GM19025 (cell line): ENCODE results near the gene C1GALT1C1L.
"Not testable (repeated sequence)": the region's sequence is repeated elsewhere in the genome, so short reads cannot be mapped to it uniquely, and the experiment has no call there.

Experiments
- ATAC-seq: cut with Tn5 transposase; IDR thresholded peaks from one replicate; pipeline ENCODE4 v1.9.1; 2021; ENCODE audit warnings: mild to moderate bottlenecking, low read depth, moderate library complexity; ENCODE audit not compliant: unreplicated experiment

The C1GALT1C1L gene

GRCh38 chr2:43676322-43677050 is at the start of gene C1GALT1C1L:
C1GALT1C1L (minus strand) TSS chr2:43676429; CDS start chr2:43676322, 107 bp downstream.
- no peak for ATAC-seq

DNA sequence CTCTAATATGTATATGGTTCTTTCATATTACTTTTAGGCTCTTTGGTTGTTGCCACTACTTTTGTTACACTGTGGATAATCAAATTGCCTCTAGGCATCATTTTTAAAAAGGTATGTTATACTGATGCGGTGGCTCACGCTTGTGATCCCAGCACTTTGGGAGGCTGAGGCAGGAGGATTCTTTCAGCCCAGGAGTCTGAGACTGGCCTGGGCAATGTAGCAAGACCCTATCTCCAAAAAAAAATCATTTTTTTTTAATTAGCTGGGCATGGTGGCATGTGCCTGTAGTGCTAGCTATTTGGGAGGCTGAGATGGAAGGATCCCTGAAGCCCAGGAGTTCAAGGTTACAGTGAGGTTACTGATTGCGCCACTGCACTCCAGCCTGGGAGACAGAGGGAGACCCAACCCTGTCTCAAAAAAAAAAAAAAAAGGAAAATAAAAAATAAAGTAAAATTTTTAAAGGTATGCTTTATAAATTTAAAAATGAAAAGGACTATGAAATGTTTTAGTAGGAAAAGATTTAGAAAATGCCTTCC is 49.5 kb upstream of the C1GALT1C1L start:
- no peak for ATAC-seq

- ATAC-seq: no peak
Observed at GRCh38 chr2:43724728-43725526, 48.7 kb upstream of the C1GALT1C1L start.

GRCh38 chr2:43718530-43719124 is 42.4 kb upstream of the C1GALT1C1L start:
- ATAC-seq: no peak

DNA sequence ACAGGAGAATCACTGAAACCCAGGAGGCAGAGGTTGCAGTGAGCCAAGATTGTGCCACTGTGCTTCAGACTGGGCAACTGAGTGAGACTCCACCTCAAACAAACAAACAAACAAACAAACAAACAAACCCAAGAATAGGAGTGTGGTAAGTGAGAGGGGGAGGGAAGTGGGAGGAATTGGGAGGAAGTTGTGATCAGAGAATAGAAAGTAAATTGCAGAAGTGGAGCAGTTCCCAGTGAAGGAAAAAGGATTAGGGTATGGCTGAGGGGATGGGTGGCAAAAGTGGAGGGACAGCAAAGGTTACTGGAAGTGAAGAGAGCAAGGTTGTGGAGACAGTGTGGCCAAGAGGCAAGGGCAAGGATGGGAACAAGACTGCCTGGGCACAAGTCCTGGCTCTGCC is 41.1 kb upstream of the C1GALT1C1L start:
- ATAC-seq: no peak

DNA sequence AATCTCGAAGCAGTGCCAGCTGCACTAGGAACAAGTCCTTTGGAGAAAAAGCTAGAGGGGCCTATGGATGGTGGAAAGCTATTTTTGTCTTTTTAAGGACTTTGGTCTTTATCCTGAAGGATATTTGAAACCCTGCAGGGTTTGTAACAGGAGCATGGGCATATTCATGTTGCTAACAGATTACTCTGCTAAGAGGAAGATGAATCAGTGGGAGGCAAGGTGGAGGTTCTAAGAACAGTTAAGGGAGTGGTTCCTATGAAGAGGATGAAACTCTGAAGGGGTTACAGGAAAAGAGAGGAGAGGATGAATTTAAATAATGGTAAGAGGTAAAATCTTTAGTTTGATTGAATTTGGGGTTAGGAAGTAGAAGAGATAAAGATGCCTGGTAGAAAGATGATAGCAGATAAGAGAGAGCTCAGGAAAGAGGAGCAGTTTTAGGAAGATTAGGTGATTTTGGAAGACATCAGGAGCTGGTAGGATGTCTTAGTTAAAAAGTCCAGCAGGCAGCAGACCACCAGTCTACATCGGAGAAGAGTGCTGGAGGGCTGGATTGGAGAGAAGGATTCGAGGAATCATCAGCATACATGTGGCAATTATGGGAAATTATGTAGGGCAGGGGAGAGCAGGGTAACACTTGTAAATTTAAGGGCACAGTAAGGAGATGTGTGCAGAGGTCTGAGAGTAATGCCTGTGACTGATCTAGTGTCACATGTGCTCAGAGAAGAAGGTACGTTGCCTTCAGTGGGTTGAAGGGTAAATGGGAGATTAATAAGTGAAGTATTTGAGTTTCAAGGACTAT is 39.3 kb upstream of the C1GALT1C1L start:
- no peak for ATAC-seq

DNA sequence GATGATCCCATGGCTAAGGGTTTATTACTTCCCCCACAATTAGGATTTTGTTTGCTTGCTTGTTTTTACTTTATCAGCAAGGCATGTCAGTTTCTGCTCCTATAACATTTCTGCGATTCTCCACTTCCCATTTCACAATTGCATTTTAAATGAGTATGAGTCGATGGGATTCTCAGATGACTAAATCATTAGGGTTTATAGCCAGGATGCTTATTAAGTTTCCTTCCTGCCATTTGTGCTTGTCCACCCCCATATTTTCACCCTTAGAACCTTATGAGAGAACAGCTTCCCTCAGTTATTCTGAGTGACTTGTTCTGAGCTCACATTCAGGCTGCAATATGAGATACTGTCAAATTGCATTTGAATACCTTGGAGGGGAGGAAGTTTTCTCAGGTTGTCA is 37.9 kb upstream of the C1GALT1C1L start:
- ATAC-seq: no peak

DNA sequence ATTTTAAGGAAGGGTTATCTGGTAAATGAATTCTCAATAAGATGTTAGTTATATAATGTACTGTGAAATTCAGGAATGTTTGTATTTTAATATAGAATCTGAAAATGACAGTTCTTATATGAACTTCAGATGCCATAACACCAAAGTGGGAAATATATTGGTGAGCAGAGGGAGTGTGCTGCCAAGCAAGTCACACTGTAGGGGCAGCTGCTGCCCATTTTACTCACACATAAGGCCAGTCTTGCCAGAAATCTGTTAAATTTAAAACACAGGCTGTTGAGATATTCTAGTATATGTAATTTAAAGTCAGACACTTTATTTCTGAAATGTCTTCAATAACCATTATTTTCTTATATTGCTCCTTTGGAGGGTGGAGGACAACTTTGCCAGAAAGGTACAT is 34.6 kb upstream of the C1GALT1C1L start:
- ATAC-seq: no peak

- ATAC-seq: no peak
Observed at GRCh38 chr2:43708891-43709290, 32.7 kb upstream of the C1GALT1C1L start.

DNA sequence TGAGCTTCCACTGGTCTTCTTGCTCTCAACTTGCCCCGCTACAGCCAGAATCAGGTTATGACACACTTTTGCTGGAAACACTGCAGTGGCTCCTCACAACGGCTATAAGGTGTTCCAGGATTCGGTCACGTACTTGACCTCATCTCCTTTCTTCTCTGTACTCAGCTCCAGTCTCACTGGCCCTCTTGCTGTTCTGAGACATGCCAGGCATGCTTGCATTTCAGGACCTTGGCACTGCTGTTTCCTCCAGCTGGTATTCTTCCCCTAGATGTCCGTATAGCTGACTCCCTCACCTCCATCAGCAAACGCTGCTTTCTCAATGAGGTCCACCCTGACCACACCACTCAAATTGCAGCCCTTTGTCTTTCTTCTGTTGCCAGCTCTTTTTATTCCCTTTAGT is 31.9 kb upstream of the C1GALT1C1L start:
- ATAC-seq: no peak

DNA sequence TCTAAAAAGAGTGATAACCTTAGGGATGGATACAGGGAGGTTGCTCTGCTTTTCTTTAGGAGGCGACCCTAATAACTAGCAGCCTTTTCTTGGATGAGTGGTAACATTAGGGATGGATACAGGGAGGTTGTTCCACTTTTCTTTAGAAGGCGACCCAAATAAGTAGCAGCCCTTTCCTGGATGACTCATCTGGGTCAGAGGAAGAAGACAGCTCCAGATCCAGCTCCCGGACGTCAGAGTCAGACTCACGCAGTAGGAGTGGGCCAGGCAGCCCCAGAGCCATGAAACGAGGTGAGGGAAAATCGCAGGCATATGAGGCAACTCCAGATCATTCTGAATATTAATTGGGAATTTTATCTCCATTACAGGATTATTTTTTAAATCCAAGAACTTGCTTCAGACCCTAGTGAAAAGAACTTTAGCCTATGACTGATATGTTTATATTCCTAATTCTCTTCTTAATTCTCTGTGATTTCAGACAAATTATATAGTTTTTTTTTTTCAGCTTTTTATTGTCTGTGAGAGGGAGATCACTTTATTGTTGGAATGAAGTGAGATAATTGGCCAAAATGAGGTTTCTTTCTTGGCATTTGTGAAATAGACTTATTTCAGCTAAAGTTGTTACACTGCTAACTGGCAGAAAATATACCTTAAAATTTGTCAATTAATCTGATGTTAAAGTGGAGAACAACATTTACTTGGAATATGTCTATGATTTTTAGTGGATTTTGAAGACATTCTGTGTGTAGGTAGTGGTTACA is 31.2 kb upstream of the C1GALT1C1L start:
- ATAC-seq: no peak

DNA sequence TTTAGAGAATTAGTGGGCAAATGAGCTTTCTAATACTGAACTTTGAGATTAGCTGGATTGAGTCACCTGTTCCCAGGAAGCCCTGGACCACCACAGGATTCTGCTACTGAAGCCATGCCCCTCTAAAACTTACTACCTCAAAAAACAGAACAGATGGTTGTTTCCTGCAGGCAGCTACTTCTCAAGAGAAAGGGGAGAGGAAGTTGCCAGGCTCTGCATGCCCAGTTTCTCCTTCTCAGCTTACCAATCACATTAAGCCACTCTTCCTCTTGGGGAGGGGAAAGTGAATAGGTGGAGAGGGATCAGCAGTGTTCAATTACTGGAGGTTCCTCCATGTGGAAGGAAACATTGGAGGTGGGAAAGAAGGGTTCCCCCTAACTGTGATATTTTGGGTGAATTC is 24.9 kb upstream of the C1GALT1C1L start:
- no peak for ATAC-seq

DNA sequence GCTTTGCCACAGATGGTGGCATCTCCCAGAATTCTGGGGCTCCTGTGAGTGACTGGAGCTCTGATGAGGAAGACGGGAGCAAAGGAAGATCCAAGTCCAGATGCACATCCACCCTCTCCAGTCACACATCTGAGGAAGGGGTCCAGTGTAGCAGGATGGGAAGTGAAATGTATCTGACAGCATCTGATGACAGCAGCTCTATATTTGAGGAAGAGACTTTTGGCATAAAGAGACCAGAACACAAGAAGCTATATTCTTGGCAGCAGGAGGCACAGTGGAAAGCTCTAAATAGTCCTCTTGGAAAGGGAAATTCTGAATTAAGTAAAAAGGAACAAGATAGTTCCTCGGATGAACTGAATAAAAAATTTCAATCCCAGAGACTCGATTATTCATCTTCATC is 23.5 kb upstream of the C1GALT1C1L start:
- no peak for ATAC-seq

- ATAC-seq: not testable (repeated sequence)
Observed at GRCh38 chr2:43698140-43698539, 21.9 kb upstream of the C1GALT1C1L start.

DNA sequence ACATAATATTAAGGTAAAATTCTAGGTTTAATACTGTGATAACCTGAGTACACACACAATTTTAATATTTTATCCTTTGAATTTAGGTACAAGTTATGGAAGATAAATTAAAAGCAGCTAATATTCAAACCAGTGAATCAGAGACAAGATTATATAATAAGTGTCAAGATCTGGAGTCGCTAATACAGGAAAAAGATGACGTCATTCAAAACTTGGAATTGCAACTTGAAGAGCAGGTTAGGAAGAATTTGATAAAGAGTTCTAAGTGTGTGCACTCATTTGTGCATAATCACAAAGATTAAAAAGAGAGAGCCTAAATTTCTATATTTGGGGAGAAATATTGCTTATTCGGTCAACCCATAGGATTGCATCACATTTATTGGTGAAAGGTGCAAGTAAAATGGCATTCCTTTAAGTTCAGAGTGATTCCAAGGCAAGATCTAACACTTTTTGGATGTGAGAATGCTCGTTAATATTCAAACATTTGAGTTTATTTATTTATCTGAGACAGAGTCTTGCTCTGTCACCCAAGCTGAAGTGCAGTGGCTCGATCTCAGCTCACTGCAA is 16.3 kb upstream of the C1GALT1C1L start:
- ATAC-seq: no peak

DNA sequence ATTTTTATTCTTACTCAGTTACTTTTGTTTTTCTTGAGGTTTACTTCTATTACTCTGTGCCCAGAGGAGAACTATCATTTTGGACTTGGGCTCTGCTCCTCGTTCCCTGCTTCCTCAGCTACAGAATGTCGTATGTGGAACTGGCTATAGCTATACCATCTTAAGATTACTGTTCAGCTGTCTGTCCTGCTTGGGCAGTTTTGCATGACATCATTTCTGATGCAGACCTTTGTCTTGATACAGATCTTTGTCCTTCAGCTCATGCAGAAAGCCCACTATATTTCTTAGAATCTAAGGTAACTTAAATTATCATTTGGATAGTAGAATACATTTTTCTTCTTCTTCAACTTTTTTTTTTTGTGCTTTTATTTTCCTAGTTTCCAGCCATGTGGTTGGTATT is 13.8 kb upstream of the C1GALT1C1L start:
- ATAC-seq: no peak

DNA sequence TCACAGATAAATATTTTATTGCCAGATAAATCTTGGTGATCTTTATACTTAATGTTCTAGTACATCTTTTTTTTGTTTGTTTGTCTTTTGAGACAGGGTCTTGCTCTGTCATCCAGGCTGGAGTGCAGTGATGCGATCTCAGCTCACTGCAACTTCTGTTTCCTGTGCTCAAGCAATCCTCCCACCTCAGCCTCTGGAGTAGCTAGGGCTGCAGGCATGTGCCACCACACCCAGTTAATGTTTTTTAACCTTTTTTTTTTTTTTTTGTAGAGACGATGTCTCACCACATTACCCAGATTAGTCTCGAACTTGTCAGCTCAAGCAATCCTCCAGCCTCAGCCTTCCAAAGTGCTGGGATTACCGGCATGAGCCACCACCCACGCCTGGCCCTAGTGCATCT is 9.1 kb upstream of the C1GALT1C1L start:
- no peak for ATAC-seq

DNA sequence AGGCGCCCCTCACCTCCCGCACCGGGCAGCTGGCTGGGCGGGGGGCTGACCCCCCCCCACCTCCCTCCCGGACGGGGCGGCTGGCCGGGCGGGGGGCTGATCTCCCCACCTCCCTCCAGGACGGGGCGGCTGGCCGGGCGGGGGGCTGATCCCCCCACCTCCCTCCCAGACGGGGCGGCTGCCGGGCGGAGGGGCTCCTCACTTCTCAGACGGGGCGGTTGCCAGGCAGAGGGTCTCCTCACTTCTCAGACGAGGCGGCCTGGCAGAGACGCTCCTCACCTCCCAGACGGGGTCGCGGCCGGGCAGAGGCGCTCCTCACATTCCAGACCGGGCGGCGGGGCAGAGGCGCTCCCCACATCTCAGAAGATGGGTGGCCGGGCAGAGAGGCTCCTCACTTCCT is 1.6 kb upstream of the C1GALT1C1L start:
- ATAC-seq: not testable (repeated sequence)

GRCh38 chr2:43675646-43676321 is 445 bp downstream of the C1GALT1C1L start:
- ATAC-seq: no peak
